H1 (cell line): ENCODE measurements around the gene CRYGB. TPM values are rescaled to one million over a fixed set of nuclear protein-coding genes. Genes with fewer than 3 reads are reported as not detected.
A peak's percentile ranks its signal among the peaks of the same experiment; 100 is the strongest.

Experiments
- CTCF ChIA-PET: fragments of 300-600 bp; sonication (Branson Sonifier 250); formaldehyde crosslinking; loops from one replicate; lab custom pipeline; 2021; ENCODE audit not compliant: partially characterized antibody; lab: Charles Lee
- POLR2A ChIA-PET: fragments of 300-600 bp; sonication (Branson Sonifier 250); formaldehyde crosslinking; loops from one replicate; lab custom pipeline; 2021; ENCODE audit warnings: inconsistent platforms; ENCODE audit not compliant: partially characterized antibody; lab: Charles Lee
- DNase-seq, 2 experiments: peaks; one replicate each; pipeline versions ENCODE4 v3.0.0 to v3.0.0-alpha.2; 2010 to 2022; ENCODE audit warnings: low spot score in 2 of 2, low read depth in 1 of 2, mixed read lengths in 1 of 2
- FAIRE-seq: peaks from 2 replicates; lab custom pipeline; 2011; peaks lifted over from hg19 to GRCh38; lab: Jason Lieb, UNC
- H2AFZ ChIP-seq: 2 replicates; pipeline ENCODE4 v1.8.1; 2012; ENCODE audit warnings: low read length, inconsistent platforms
- H2AK5ac ChIP-seq: 2 replicates; pipeline ENCODE4 v1.6.1; 2013; ENCODE audit warnings: low read depth, low read length
- H2BK120ac ChIP-seq: replicated peaks from 2 replicates; pipeline ENCODE3; 2013; ENCODE audit warnings: low read depth, low read length, inconsistent platforms
- H2BK12ac ChIP-seq: 2 replicates; pipeline ENCODE4 v1.6.1; 2013; ENCODE audit warnings: low read depth, low read length
- H2BK15ac ChIP-seq: 2 replicates; pipeline ENCODE4 v1.6.1; 2013; ENCODE audit warnings: low read length
- H2BK20ac ChIP-seq: 2 replicates; pipeline ENCODE4 v1.6.1; 2013; ENCODE audit warnings: low read length
- H2BK5ac ChIP-seq: 2 replicates; pipeline ENCODE4 v1.6.1; 2013; ENCODE audit warnings: low read depth, low read length
- H3K14ac ChIP-seq: 2 replicates; pipeline ENCODE4 v1.6.1; 2013; ENCODE audit warnings: inconsistent platforms; ENCODE audit not compliant: insufficient read length
- H3K18ac ChIP-seq: 2 replicates; pipeline ENCODE4 v1.6.1; 2013; ENCODE audit warnings: low read length; ENCODE audit errors: extremely low read depth
- H3K23ac ChIP-seq: 2 replicates; pipeline ENCODE4 v1.6.1; 2013; ENCODE audit warnings: inconsistent platforms; ENCODE audit not compliant: insufficient read length
- H3K23me2 ChIP-seq: 2 replicates; pipeline ENCODE4 v1.6.1; 2013; ENCODE audit warnings: low read depth, low read length
- H3K27ac ChIP-seq: 2 replicates; pipeline ENCODE4 v1.6.1; 2011; ENCODE audit warnings: low read depth, low read length, inconsistent platforms
- H3K27me3 ChIP-seq, 4 experiments: replicated peaks in 1 of 4; 1 replicate in 1 of 4; 2 replicates in 3 of 4; pipeline versions ENCODE4 v1.6.1 to v1.8.1; 2011 to 2013; ENCODE audit warnings: low read length in 3 of 4, mild to moderate bottlenecking in 3 of 4, inconsistent platforms in 2 of 4, mixed read lengths in 2 of 4, moderate library complexity in 1 of 4; ENCODE audit not compliant: control insufficient read depth in 3 of 4, insufficient read depth in 3 of 4; ENCODE audit errors: extremely low read depth in 1 of 4
- H3K36me3 ChIP-seq, 4 experiments: 2 replicates each; pipeline versions ENCODE4 v1.6.1 to v1.8.1; 2011 to 2013; ENCODE audit warnings: mild to moderate bottlenecking in 4 of 4, low read length in 3 of 4, moderate library complexity in 2 of 4, control low read depth in 1 of 4, inconsistent platforms in 1 of 4; ENCODE audit not compliant: insufficient read depth in 4 of 4, control insufficient read depth in 2 of 4
- H3K4ac ChIP-seq: replicated peaks from 2 replicates; pipeline ENCODE3; 2013; ENCODE audit warnings: low read length, low read depth, mixed read lengths, inconsistent platforms; ENCODE audit not compliant: insufficient read length
- H3K4me1 ChIP-seq, 4 experiments: replicated peaks in 1 of 4; 1 replicate in 1 of 4; 2 replicates in 3 of 4; pipeline versions ENCODE4 v1.6.1 to v1.8.1; 2011 to 2013; ENCODE audit warnings: low read length in 3 of 4, inconsistent platforms in 2 of 4, mixed read lengths in 1 of 4; ENCODE audit not compliant: insufficient read depth in 4 of 4, control insufficient read depth in 3 of 4
- H3K4me2 ChIP-seq, 2 experiments: 2 replicates each; pipeline versions ENCODE4 v1.6.1 to v1.8.1; 2011 to 2013; ENCODE audit warnings: low read depth in 2 of 2, low read length in 2 of 2, control low read depth in 1 of 2, inconsistent platforms in 1 of 2, mild to moderate bottlenecking in 1 of 2; ENCODE audit not compliant: insufficient read depth in 1 of 2
- H3K4me3 ChIP-seq, 4 experiments: fragments of 200-600, 300-600 bp in 1 of 4; sonication (generic), shearing (Covaris generic), sonication (Bioruptor Twin) in 1 of 4; 2 replicates each; pipeline versions ENCODE4 v1.5.1 to v1.8.1; 2011 to 2016; ENCODE audit warnings: low read length in 4 of 4, low read depth in 3 of 4, control low read depth in 2 of 4, inconsistent platforms in 2 of 4, mild to moderate bottlenecking in 2 of 4, mixed read lengths in 1 of 4, moderate library complexity in 1 of 4; ENCODE audit not compliant: insufficient read depth in 2 of 4; ENCODE audit errors: extremely low read depth in 1 of 4
- H3K56ac ChIP-seq: replicated peaks from 2 replicates; pipeline ENCODE3; 2013; ENCODE audit warnings: low read depth, mild to moderate bottlenecking, mixed read lengths, low read length, inconsistent platforms; ENCODE audit not compliant: insufficient read length
- H3K79me1 ChIP-seq: 2 replicates; pipeline ENCODE4 v1.6.1; 2013; ENCODE audit warnings: low read depth, low read length, control low read depth
- H3K79me2 ChIP-seq, 2 experiments: 2 replicates each; pipeline versions ENCODE4 v1.6.1 to v1.8.1; 2012 to 2013; ENCODE audit warnings: low read length in 2 of 2, mild to moderate bottlenecking in 2 of 2, inconsistent platforms in 1 of 2; ENCODE audit not compliant: insufficient read depth in 2 of 2, control insufficient read depth in 1 of 2
- H3K9ac ChIP-seq, 4 experiments: replicated peaks in 1 of 4; 1 replicate in 1 of 4; 2 replicates in 3 of 4; pipeline versions ENCODE4 v1.6.1 to v1.8.1; 2011 to 2013; ENCODE audit warnings: low read depth in 3 of 4, low read length in 3 of 4, control low read depth in 2 of 4, mild to moderate bottlenecking in 2 of 4, moderate library complexity in 2 of 4, inconsistent platforms in 1 of 4; ENCODE audit errors: extremely low read depth in 1 of 4
- H3K9me3 ChIP-seq, 2 experiments: 2 replicates each; pipeline versions ENCODE4 v1.6.1 to v1.8.1; 2012 to 2013; ENCODE audit warnings: mild to moderate bottlenecking in 2 of 2, moderate library complexity in 2 of 2, control low read depth in 1 of 2, inconsistent platforms in 1 of 2, low read depth in 1 of 2, low read length in 1 of 2, mixed read lengths in 1 of 2; ENCODE audit not compliant: insufficient read depth in 2 of 2
- H4K20me1 ChIP-seq, 2 experiments: replicated peaks in 1 of 2; 2 replicates each; pipeline versions ENCODE3 to v1.8.1; 2011 to 2013; ENCODE audit warnings: inconsistent platforms in 2 of 2, low read length in 2 of 2, mild to moderate bottlenecking in 1 of 2; ENCODE audit not compliant: insufficient read depth in 2 of 2, control insufficient read depth in 1 of 2
- H4K5ac ChIP-seq: 2 replicates; pipeline ENCODE4 v1.6.1; 2013; ENCODE audit warnings: low read length, low read depth, mixed read lengths, inconsistent platforms; ENCODE audit not compliant: insufficient read length
- H4K8ac ChIP-seq: 2 replicates; pipeline ENCODE4 v1.8.0; 2013; ENCODE audit warnings: mild to moderate bottlenecking, moderate library complexity, low read length, inconsistent platforms; ENCODE audit not compliant: insufficient read depth; ENCODE audit errors: extremely low read depth
- H4K91ac ChIP-seq: replicated peaks from 2 replicates; pipeline ENCODE3; 2013; ENCODE audit warnings: low read length, mixed read lengths, inconsistent platforms; ENCODE audit not compliant: insufficient read length
- BACH1 ChIP-seq: IDR thresholded peaks from 2 replicates; pipeline ENCODE4 v1.6.1; 2012; ENCODE audit warnings: low read length, improper control_type of control experiment
- CTCF ChIP-seq, 3 experiments: IDR thresholded peaks; 1 replicate in 2 of 3; 2 replicates in 1 of 3; pipeline versions ENCODE4 v1.5.1 to v1.6.1; 2011; ENCODE audit warnings: low read length in 3 of 3, mild to moderate bottlenecking in 3 of 3, inconsistent platforms in 2 of 3, low read depth in 1 of 3, moderate library complexity in 1 of 3; ENCODE audit not compliant: insufficient read depth in 1 of 3; ENCODE audit errors: control extremely low read depth in 1 of 3
- E2F6 ChIP-seq: IDR thresholded peaks from 2 replicates; pipeline ENCODE4 v1.6.1; 2012; ENCODE audit warnings: inconsistent platforms
- GABPA ChIP-seq: IDR thresholded peaks from 2 replicates; pipeline ENCODE4 v1.6.1; 2011; ENCODE audit warnings: mild to moderate bottlenecking, low read length, moderate library complexity, borderline replicate concordance; ENCODE audit not compliant: insufficient read depth
- KDM4A ChIP-seq: IDR thresholded peaks from one replicate; pipeline ENCODE4 v1.7.1; 2012; ENCODE audit warnings: low read depth, mild to moderate bottlenecking, moderate library complexity, low read length, inconsistent platforms; ENCODE audit not compliant: severe bottlenecking
- NRF1 ChIP-seq: IDR thresholded peaks from 2 replicates; pipeline ENCODE4 v1.6.1; 2011; ENCODE audit warnings: mild to moderate bottlenecking, low read depth, low read length, improper control_type of control experiment
- SP1 ChIP-seq: IDR thresholded peaks from 2 replicates; pipeline ENCODE4 v1.6.1; 2011; ENCODE audit warnings: low read depth, low read length
- SP2 ChIP-seq: IDR thresholded peaks from 2 replicates; pipeline ENCODE4 v1.6.1; 2012; ENCODE audit warnings: mild to moderate bottlenecking, low read length, inconsistent platforms
- TEAD4 ChIP-seq: IDR thresholded peaks from 2 replicates; pipeline ENCODE4 v1.6.1; 2012; ENCODE audit warnings: low read depth, low read length, inconsistent platforms, mixed read lengths
- YY1 ChIP-seq: IDR thresholded peaks from 2 replicates; pipeline ENCODE4 v1.6.1; 2011; ENCODE audit warnings: low read depth, mild to moderate bottlenecking, low read length
- WGBS, 2 experiments: shearing (Covaris generic) in 1 of 2; methylation state at CpG; one replicate each; pipeline versions ENCODE4 v1.1.6 to v1.1.7; 2013 to 2015; ENCODE audit warnings: low lambda C conversion rate in 2 of 2, mixed read lengths in 2 of 2, inconsistent platforms in 1 of 2, low coverage in 1 of 2, missing lambda C conversion rate in 1 of 2; ENCODE audit not compliant: insufficient replicate concordance in 2 of 2, insufficient coverage in 1 of 2, insufficient read length in 1 of 2; ENCODE audit errors: extremely low coverage in 1 of 2, missing lambda C conversion rate in 1 of 2; 5-methylcytosine and 5-hydroxymethylcytosine counted together
- polyA plus RNA-seq, 7 experiments: library from polyadenylated mRNA; depleted of rRNA in 3 of 7; stranded (reverse) in 5 of 7; unstranded in 2 of 7; fragments of >200 nt in 5 of 7; fragments of 200-250 nt in 2 of 7; gene quantifications; 1 replicate in 5 of 7; 2 replicates in 1 of 7; 4 replicates in 1 of 7; pipeline versions ENCODE4 v1.2.1 to v1.2.3, GENCODE V29; 2011 to 2013; ENCODE audit warnings: missing spikeins in 2 of 7, mixed read lengths in 2 of 7
- total RNA-seq: library from RNA; stranded (reverse); fragmentation: NEBNext Ultra II Directional; extraction: Animal tissue kit (Norgen Biotek cat#: 25700); gene quantifications from 2 replicates; pipeline ENCODE4 v1.2.1, GENCODE V29; 2021

CRYGB gene
- total and polyA plus RNA-seq, 2 of the 8 experiments (the other 6 are each of a cell fraction or from before 2014, with no cell fraction given), result 0.38 TPM; not detected in 1

GRCh38 chr2:208189810-208190503 lies 44.0 kb upstream of the CRYGB start, which contains the start of gene C2orf80:
Gene C2orf80, minus strand, starts transcription at chr2:208190030. Its CDS starts 3,044 bp downstream, at chr2:208186986.
- peak within 1 kb of the TSS in 1 of 2 experiments; percentile 23; a peak in 1 of 4 replicates for H3K4me2 ChIP-seq
- DNase-seq (no peak), FAIRE-seq (no peak)
- H4K8ac ChIP-seq, result no peak within 1 kb of the TSS
- H2BK5ac ChIP-seq, result no peak within 1 kb of the TSS
- H3K79me1 ChIP-seq, result no peaks in the 10 kb centered on the region
- no peaks in the 10 kb centered on the region for H3K79me2 ChIP-seq
- no peak within 1 kb of the TSS for H3K4ac ChIP-seq
- POLR2A ChIA-PET, result no interaction called here
- H4K20me1 ChIP-seq, result no peaks in the 10 kb centered on the region
- H3K18ac ChIP-seq, result no peak within 1 kb of the TSS
- CTCF ChIA-PET, result interaction anchor here (0.9 to 5.9 kb wide), 5 partner anchors 11 to 88 kb away, joined by 3 to 43 read pairs (median 3); no protein-coding TSS in a partner anchor
- no peaks in the 10 kb centered on the region for H3K27me3 ChIP-seq
- H2AK5ac ChIP-seq, result no peak within 1 kb of the TSS
- H2BK15ac ChIP-seq, result 0 out of 2 replicates have a peak within 1 kb of the TSS, but pooled peaks have one; percentile 32
- H3K4me1 ChIP-seq, result peaks cover 3 to 11% (median 6%) of the 10 kb centered on the region in 4 experiments; a peak in 5 of 7 replicates
- 0 out of 2 replicates have a peak within 1 kb of the TSS, but pooled peaks have one; percentile 34 for H2AFZ ChIP-seq
- H3K36me3 ChIP-seq, result no peaks in the 10 kb centered on the region
- H3K9ac ChIP-seq, result no peak within 1 kb of the TSS; a peak in 1 of 7 replicates
- H2BK120ac ChIP-seq, result no peak within 1 kb of the TSS
- H3K9me3 ChIP-seq, result no peaks in the 10 kb centered on the region
- WGBS, 2 experiments, result 84% methylated on average over 10 of the region's 10 CpGs; no CpG with 5 or more reads in 1 of the 2 experiments
- no peak within 1 kb of the TSS for H3K14ac ChIP-seq
- no peaks in the 10 kb centered on the region for H3K23me2 ChIP-seq
- H3K56ac ChIP-seq, result no peak within 1 kb of the TSS
- no peak within 1 kb of the TSS for H3K23ac ChIP-seq
- no peak within 1 kb of the TSS for H4K91ac ChIP-seq
- H2BK12ac ChIP-seq, result no peak within 1 kb of the TSS
- H2BK20ac ChIP-seq, result peak within 1 kb of the TSS; percentile 13; the same call in 1 of the 2 replicates
- H4K5ac ChIP-seq, result no peak within 1 kb of the TSS
- H3K27ac ChIP-seq, result no peak within 1 kb of the TSS
- no peak within 1 kb of the TSS for H3K4me3 ChIP-seq
- TF ChIP-seq BACH1, result no peak
- no peak for TF ChIP-seq YY1
- TF ChIP-seq KDM4A, result no peak
- no peak for TF ChIP-seq SP1
- no peak for TF ChIP-seq TEAD4
- no peak for TF ChIP-seq E2F6
- TF ChIP-seq GABPA, result no peak
- TF ChIP-seq SP2, result no peak
- no peak for TF ChIP-seq CTCF (IDR thresholded peaks at IDR 0.05; ENCODE audit: control extremely low read depth in 1 of 3, insufficient read depth in 1 of 3, low read depth in 1 of 3, low read length in 3 of 3)
- TF ChIP-seq NRF1, result no peak
